Activated T-cell treated with anti-CD3 and anti-CD28 coated beads for 24 hours (primary cell): ENCODE data around the gene THAP11.
"Not testable (repeated sequence)": the region's sequence is repeated elsewhere in the genome, so short reads cannot be mapped to it uniquely, and the experiment has no call there.

Experiments used
- DNase-seq: peaks from one replicate; pipeline ENCODE4 v3.0.0-alpha.2; 2020; ENCODE audit warnings: low read depth

THAP11 gene

DNA sequence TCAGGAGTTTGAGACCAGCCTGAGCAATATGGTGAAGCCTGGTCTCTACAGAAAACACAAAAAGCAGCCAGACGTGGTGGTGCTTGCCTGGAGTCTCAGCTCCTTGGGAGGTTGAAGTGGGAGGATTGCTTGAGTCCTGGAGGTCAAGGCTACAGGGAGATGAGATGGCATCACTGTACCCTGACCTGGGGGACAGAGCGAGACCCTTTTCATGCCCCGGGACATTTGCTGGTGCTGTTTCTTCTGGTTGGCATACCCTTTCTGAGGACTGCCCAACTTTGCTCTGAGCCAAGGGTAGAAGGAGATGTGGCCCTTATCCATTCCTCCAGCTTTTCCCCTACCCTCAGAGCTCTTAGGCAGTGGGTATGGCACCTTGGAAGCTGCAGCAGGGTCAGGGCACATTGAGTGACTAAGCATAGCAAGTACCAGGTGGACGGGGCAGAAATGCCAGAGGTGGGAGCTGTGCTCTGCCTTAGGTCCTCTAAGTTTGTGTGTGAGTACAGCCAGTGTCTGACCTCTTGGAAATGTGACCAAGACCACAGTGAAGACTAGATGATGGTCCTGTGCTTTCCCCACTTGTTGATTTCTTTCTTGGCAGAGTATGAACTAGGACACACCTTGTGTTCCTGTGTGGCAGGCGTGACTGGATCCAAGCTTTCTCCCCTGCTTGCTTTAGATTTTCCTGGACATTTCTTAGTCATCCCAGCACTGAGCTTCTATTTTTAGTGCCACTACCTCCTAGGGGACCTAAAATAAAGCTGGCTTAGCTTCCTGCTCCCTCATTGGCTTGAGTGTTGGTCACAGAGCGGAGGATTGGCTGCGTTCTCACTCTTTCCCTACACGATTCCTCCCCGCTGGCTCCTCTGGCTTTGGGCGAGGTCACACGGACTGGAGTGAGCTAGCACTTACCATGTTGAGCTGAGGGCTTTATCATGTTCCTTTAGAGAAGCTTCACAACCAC lies 20.8 kb downstream of the THAP11 start:
- no peak for DNase-seq

DNA sequence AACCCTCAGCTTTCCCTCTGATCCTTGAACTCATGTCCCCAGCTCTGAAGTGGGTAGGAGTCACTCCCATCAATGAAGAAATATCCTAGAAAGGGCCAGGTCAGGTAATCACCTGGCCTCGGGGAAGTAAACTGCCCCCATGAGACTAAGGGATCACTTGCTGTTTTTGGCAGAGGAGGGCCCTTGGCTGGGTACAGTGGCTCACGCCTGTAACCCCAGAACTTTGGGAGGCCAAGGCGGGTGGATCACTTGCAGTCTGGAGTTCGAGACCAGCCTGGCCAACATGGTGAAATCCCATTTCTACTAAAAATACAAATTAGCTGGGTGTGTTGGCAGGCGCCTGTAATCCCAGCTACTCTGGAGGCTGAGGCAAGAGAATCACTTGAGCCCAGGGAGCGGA lies 21.9 kb downstream of the THAP11 start:
- not testable (repeated sequence) for DNase-seq

DNA sequence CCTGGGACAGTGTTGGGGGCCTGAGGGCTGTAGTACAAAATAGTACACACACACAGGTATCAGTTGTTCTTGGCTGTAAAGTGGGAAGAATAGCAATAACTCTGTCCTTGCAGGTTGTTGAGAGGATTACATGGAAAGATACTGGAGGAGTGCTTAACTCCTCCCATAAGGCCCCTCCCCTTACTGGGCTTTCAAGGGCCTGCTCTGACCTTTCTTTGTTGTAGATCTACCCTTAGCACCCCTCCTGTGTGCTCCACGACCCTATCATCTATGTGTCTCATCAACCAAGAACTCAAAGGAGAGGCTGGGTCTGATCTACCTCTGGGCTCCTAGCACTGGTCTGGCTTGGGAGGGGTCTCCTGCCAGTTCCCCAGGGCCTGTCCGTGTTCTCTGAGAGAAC lies 22.5 kb downstream of the THAP11 start:
- no peak for DNase-seq

DNA sequence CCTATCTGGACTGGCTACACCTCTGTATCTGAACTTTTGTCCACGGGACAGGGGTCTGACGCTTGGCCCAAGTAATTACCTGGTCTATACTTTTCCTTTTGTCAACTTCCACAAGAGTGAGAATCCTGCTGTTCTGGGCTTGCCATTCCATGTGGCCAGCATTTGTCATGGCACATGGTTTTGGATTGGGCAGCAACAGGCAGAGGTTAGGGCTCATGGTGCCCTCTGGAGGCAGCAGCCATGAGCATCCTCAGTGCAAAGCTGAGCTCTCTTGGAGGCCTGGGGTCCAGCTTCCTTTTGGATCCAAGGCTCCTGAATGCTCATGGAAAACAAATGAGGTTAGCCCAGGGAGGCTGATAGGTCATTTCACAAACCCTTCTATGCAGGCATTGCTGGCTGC lies 23.2 kb downstream of the THAP11 start:
- DNase-seq = no peak

DNA sequence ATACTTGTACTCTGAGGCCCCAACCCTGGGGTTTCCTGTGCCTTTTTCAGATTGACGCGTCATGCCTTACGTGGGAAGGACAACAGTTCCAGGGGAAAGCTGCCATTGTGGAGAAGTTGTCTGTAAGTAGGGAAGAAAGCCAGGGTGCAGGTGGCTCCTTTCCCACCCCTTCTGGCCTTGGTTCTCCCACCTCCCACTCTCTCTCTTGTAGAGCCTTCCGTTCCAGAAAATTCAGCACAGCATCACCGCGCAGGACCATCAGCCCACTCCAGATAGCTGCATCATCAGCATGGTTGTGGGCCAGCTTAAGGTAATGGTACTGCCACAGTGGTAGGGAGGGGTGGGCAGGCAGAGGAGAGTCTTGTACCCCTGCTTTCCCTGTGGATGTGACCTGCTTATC lies 26.2 kb downstream of the THAP11 start:
- DNase-seq = no peak

DNA sequence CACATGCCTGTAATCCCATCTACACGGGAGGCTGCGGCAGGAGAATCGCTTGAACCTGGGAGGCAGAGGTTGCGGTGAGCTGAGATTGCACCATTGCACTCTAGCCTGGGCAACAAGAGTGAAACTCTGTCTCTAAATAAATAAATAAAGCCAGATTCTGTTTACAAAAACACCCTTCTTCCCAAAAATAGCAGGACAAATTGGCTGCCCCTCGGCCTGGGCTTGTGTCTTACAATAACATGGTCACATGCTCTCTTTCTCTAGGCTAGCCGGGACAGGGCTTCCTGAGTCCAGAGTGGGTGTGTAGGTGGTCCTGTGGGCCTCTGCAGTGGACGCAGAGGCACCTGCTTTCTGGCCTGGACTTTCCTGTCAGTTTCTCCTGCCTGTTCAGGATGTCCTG lies 27.5 kb downstream of the THAP11 start:
- no peak for DNase-seq

DNA sequence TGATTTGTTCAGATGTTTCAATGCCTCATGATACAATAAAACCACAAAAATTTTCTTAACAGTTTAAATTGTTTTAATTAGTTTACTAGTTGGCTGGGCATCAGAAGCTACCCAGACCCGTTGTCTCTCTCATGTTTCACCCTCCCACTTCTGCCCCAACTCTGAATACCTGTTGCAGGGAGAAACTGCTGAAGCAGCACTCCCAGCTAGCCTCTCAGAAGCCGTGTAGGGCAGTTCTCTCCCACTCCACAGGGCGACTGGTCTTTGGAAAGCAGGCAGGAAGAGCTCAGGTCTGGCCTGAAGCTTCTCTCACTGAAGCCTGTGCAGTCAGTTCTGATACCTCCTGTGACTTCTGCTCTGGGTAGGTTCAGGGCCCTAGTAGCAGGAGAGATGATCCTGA lies 29.1 kb downstream of the THAP11 start:
- no peak for DNase-seq

DNA sequence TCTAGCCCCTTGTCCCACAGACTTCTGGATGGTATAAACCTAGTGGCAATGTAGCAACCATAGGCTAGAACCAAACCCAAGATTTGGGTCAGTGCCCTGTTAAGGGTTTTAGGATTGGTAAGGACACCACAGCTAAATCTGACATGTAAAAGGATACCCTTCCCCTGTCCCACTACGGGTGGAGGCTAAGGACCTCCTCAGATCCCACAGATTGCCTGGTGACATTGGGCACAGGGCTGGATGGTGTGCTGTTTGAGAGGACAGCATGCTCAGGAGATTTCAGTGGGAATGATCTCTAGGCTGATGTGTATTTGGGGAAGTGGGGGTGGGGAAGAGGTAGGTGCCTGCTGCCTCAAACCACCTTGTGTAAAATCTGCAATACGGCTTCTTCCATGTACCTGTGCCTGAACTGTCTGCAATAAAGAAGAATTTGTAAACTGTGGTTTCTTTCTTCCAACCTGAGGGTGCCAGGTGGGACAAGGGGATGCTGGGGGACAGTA lies 30.1 kb downstream of the THAP11 start:
- no peak for DNase-seq

DNA sequence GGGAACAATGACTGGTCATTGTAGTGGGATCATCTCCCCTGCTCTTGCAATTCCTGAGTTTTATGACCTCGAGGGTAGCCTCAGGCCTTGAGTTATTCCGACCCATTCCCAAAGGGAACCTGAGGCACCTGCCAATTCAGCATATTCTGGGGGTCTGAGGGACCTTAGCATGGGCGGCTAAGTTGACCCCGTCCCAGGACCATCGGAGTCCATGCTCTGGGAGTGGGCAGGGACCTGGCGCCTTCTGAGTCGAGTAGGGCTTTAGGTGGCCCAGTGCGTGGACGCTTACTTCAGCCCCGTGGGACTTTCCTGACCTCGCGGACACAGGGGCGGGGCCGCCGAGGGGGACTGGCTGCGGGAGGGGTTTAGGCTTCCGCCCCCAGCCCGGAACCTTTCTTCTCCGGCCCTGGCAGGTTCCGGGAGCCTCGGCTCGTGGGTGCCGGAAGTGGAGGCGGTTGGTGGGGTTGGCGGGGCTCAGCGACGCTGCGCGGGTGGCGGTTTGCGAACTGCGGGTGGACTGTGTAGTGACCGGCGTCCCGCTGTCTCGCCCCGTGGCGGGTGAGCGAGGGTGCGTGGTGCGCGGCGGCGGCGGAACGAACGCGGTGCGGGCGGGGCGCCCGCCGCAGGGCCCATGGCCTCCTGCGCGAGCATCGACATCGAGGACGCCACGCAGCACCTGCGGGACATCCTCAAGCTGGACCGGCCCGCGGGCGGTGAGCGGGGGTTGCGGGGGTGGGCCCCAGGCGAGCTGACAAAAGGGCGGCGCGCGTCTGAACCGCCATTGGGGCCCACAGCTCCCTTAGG lies 30.7 kb downstream of the THAP11 start, which contains the start of gene EDC4:
EDC4 (plus strand) TSS at position 422 of the 804 bp plus-strand sequence; CDS start at position 632, 210 bp downstream.
- peak; percentile 87 for DNase-seq

DNA sequence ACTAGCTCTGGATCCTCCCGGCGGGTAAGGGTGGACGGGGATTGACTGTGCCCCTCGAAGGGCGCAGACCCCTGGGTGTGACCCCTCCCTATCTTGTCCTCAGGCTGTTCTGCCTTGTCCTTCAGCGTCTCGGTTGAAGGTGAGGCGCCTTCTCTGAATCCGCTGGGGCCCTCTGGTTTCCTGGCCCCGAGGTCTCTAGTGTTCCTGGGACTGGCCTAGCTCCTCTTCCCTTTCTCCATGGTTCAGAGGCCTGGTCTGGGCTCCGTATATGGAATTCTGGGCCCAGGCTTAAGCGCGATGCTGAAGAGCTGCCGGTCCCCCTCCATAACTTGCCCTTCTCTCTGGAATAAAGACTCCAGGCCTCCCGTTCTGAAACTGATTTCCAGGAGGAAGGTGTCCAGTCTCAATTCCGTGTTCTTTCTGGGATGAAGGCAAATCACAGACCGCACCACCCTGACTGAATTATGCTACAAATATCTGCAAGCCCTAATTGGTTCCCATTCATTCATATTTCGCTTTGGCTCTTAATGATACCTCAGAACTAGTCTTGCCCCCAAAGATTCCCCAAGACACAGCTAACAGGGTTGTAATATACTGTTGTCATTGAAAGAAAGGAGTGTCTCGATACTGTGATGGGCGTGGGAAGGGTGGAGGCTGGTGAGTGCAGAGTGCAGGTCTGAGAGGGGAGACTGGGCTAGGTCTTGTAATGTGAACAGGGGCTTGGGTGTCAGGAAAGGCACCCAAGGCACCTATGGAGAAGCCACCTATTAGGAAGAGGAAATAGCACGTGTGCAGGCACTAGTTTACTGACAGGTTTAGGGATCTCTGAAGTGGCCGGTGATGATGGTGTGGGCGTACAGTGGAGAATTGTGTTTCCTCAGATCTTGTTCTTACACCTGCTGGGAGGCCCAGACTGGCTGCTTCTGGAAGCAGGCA lies 31.6 kb downstream of the THAP11 start:
- DNase-seq = no peak

DNA sequence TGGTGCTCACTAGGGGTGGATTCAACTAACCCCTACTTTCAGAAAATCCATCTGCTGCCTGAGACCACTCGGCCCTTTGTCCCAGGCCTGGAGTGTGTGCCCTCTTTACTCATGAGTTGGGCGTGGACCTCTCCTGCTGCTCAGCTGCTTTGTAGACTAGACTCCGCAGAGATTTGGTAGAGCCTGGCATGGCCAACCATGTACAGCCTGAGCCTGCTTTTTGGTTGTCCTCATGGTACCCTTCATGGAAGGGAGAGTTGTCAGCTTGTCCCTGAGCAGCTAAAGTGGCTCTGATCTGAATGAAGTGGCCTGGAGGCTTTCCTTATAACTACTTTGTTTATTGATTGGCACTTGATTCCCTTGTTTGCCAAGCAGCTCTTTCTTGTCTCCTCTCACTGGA lies 32.3 kb downstream of the THAP11 start:
- no peak for DNase-seq

DNA sequence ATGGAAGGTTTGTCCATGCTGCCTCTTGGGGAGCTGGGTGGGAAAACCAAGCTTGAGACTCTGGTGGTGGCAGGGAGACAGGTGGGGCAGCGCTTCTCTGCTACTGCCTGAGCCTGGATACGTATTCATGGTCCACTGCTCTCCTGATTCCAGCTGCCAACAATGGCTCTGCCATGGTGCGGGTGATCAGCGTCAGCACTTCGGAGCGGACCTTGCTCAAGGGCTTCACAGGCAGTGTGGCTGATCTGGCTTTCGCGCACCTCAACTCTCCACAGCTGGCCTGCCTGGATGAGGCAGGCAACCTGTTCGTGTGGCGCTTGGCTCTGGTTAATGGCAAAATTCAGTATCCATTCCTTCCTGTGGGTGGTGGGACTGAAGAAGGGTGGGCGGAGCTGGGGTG lies 34.9 kb downstream of the THAP11 start:
- DNase-seq = no peak

DNA sequence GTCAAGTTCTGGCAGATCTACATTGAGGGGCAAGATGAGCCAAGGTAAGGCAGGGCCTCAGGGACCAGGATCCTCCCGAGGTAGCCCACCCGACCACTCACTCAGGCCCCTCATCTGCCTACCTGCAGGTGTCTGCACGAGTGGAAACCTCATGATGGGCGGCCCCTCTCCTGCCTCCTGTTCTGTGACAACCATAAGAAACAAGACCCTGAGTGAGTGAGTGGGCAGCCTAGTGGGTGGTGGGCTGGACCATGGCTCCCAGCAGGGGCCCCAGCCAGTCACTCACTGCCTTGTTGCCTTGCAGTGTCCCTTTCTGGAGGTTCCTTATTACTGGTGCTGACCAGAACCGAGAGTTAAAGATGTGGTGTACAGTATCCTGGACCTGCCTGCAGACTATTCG lies 36.1 kb downstream of the THAP11 start:
- DNase-seq = no peak

DNA sequence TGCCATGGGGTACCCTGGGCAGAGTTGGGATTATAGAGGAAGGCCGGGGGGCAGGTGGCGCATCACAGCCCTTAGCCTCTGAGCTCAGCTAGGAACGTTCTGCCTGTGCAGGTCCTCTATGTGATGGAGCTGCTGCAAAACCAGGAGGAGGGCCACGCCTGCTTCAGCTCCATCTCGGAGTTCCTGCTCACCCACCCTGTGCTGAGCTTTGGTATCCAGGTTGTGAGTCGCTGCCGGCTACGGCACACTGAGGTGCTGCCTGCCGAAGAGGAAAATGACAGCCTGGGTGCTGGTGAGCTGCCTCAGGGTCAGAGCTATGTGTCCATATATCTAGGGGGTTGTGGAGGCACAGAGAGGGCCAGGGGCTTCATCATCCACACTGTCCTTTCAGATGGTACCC lies 36.7 kb downstream of the THAP11 start:
- no peak for DNase-seq

DNA sequence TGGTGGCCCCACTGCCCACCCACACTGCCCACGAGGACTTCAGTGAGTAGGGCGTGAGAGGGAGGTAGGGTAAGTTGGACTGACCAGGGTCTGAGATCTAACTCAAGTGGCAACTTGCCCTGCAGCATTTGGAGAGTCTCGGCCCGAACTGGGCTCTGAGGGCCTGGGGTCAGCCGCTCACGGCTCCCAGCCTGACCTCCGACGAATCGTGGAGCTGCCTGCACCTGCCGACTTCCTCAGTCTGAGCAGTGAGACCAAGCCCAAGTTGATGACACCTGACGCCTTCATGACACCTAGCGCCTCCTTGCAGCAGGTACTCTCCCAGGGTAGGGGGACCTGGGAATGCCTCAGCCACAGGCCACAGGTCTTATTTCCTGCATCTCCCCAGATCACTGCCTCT lies 37.3 kb downstream of the THAP11 start:
- no peak for DNase-seq

DNA sequence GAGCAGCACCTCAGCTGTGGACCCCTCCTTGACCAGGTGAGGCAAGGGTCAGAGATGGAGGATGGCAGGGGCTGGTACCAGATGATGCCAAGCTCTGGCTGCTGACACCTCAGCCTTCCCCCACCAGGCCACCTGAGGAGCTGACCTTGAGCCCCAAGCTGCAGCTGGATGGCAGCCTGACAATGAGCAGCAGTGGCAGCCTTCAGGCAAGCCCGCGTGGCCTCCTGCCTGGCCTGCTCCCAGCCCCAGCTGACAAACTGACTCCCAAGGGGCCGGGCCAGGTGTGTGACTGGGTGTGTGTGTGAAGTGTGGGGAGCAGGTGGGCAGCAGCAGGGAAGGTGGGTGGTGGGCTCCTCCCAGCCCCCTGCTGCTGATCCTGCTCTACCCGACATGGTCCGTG lies 37.8 kb downstream of the THAP11 start:
- DNase-seq = no peak

DNA sequence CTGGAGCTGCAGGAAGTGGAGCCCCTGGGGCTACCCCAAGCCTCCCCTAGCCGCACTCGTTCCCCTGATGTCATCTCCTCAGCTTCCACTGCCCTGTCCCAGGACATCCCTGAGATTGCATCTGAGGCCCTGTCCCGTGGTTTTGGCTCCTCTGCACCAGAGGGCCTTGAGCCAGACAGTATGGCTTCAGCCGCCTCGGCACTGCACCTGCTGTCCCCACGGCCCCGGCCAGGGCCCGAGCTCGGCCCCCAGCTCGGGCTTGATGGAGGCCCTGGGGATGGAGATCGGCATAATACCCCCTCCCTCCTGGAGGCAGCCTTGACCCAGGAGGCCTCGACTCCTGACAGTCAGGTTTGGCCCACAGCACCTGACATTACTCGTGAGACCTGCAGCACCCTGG lies 38.5 kb downstream of the THAP11 start:
- no peak for DNase-seq

DNA sequence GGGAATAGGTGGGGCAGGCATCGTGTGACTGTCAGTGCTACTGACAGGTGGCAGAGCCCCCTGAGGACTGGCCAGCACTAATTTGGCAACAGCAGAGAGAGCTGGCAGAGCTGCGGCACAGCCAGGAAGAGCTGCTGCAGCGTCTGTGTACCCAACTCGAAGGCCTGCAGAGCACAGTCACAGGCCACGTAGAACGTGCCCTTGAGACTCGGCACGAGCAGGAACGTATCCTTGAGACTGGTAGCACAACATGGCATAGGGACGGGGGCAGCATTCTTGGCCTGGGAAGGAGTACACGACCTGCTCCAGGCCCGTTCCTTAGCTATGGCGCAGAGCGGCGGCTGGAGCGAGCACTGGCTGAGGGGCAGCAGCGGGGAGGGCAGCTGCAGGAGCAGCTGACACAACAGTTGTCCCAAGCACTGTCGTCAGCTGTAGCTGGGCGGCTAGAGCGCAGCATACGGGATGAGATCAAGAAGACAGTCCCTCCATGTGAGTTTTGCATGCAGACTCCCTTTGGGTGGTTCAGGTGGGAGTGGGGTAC lies 39.6 kb downstream of the THAP11 start:
- DNase-seq = no peak

DNA sequence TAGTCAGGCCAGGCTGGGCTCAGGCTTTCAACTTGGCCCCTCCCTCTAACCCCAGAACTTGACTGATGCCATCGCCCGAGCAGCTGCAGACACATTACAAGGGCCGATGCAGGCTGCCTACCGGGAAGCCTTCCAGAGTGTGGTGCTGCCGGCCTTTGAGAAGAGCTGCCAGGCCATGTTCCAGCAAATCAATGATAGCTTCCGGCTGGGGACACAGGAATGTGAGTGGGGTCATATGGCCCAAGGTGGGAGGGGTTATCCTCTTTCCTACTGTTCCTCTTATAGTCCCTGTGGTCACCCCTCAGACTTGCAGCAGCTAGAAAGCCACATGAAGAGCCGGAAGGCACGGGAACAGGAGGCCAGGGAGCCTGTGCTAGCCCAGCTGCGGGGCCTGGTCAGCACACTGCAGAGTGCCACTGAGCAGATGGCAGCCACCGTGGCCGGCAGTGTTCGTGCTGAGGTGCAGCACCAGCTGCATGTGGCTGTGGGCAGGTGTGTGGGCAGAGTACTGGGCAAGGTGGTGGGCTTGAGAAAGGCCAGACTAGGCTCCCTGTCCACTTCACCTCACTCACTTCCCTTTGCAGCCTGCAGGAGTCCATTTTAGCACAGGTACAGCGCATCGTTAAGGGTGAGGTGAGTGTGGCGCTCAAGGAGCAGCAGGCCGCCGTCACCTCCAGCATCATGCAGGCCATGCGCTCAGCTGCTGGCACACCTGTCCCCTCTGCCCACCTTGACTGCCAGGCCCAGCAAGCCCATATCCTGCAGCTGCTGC lies 40.4 kb downstream of the THAP11 start:
- DNase-seq = no peak

DNA sequence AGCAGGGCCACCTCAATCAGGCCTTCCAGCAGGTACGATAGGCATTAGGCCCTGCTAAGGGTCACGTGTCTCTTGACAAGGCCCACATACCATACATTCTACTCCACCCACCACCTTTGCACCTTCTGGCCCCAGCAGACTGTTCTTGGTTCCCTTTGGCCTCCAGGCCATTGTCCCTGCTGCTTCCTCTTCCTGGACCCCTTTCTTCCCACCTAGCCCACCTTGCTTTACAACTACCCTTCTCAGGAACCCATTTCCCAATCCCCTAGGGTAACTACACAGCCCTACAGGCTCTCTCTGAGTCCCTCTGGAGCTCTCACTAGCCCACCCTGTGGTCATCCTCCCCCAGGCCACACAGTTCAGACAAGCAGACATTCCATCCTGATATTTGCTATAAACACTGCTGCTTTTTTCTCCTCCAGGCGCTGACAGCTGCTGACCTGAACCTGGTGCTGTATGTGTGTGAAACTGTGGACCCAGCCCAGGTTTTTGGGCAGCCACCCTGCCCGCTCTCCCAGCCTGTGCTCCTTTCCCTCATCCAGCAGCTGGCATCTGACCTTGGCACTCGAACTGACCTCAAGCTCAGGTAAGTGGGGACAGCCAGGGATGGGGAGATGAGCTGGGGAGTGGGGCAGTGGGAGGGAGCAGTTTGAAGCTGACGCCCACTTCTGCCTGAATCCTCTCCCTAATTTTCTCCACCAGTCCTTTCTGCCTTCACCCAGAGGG lies 41.2 kb downstream of the THAP11 start:
- no peak for DNase-seq
